ENCODE results near the gene HOXD11.

DNA sequence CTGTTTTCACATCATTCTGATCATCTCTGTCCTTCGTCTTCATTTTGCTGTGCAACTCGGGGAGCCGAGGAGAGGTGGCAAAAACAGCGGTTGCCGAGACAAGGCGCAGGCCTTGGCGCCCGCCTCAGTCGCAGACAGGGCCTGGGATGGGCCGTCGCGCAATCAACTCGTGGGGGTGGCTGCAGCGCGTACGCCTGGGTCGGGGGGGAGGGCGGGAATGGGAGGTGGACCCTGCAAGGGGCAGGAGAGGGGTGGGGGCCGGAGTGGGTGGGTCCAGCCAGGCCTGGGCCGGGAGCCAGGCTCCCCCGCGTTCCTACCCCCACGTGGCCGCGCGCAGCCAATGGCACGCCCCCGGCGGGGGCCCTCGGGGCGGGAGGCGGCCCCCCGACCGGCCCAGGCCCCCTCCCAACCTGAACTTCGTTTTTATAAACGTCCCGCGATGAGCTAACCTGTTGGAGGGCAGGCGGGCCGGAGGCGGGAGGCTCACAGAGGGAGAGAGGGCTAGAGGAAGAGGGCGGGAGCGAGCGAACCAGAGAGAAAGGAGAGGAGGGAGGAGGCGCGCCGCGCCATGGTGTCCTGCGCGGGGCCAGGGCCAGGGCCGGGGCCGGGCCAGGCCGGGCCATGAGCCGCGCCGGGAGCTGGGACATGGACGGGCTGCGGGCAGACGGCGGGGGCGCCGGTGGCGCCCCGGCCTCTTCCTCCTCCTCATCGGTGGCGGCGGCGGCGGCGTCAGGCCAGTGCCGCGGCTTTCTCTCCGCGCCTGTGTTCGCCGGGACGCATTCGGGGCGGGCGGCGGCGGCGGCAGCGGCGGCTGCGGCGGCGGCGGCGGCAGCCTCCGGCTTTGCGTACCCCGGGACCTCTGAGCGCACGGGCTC, 14.6 kb upstream of the HOXD11 start, which contains the start of gene HOXD13:
- TF ChIP-seq, protein P1, sequence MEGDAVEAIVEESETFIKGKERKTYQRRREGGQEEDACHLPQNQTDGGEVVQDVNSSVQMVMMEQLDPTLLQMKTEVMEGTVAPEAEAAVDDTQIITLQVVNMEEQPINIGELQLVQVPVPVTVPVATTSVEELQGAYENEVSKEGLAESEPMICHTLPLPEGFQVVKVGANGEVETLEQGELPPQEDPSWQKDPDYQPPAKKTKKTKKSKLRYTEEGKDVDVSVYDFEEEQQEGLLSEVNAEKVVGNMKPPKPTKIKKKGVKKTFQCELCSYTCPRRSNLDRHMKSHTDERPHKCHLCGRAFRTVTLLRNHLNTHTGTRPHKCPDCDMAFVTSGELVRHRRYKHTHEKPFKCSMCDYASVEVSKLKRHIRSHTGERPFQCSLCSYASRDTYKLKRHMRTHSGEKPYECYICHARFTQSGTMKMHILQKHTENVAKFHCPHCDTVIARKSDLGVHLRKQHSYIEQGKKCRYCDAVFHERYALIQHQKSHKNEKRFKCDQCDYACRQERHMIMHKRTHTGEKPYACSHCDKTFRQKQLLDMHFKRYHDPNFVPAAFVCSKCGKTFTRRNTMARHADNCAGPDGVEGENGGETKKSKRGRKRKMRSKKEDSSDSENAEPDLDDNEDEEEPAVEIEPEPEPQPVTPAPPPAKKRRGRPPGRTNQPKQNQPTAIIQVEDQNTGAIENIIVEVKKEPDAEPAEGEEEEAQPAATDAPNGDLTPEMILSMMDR (conservative IDR thresholded peaks at IDR 0.05; ENCODE audit: low read depth in 2 of 2), result no peak
- TF ChIP-seq, protein P2, sequence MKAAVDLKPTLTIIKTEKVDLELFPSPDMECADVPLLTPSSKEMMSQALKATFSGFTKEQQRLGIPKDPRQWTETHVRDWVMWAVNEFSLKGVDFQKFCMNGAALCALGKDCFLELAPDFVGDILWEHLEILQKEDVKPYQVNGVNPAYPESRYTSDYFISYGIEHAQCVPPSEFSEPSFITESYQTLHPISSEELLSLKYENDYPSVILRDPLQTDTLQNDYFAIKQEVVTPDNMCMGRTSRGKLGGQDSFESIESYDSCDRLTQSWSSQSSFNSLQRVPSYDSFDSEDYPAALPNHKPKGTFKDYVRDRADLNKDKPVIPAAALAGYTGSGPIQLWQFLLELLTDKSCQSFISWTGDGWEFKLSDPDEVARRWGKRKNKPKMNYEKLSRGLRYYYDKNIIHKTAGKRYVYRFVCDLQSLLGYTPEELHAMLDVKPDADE (IDR thresholded peaks at IDR 0.05), result no peak
- TF ChIP-seq CREB1 (CRISPR knock-in tag; IDR thresholded peaks at IDR 0.05; ENCODE audit: low read depth), result no peak
